OCI-LY7 (cell line): Measurements from ENCODE around the gene DRAM2. TPM values are rescaled to one million over a fixed set of nuclear protein-coding genes. Genes with fewer than 3 reads are reported as not detected.

Experiments used
- BruUV-seq: library from RNA; stranded (reverse); fragments of 400-500 nt; replicated peaks from 2 replicates; lab custom pipeline; 2021; lab: Mats Ljungman, UMichigan
- CTCF ChIA-PET: fragments of 300-600 bp; sonication (Branson Sonifier 250); formaldehyde crosslinking; loops from one replicate; lab custom pipeline; 2022; ENCODE audit warnings: antibody characterized with exemption; ENCODE audit not compliant: unreplicated experiment; lab: Charles Lee
- POLR2A ChIA-PET: fragments of 300-600 bp; sonication (Branson Sonifier 250); formaldehyde crosslinking; loops from one replicate; lab custom pipeline; 2022; ENCODE audit warnings: antibody characterized with exemption; lab: Charles Lee
- DNase-seq: peaks from one replicate; pipeline ENCODE4 v3.0.0-alpha.2; 2015; ENCODE audit warnings: low spot score
- H2AFZ ChIP-seq: fragments of 200-600 bp; sonication (generic), shearing (Covaris generic); 2 replicates; pipeline ENCODE4 v1.6.1; 2014; ENCODE audit warnings: mild to moderate bottlenecking, antibody characterized with exemption, low read length, moderate library complexity
- H3K27ac ChIP-seq: fragments of 200-600 bp; sonication (generic); 2 replicates; pipeline ENCODE4 v1.5.1; 2014; ENCODE audit warnings: mixed run types, low read depth, mild to moderate bottlenecking, moderate library complexity, low read length, inconsistent platforms; ENCODE audit not compliant: poor library complexity, severe bottlenecking
- H3K36me3 ChIP-seq: fragments of 200-600 bp; sonication (generic); 2 replicates; pipeline ENCODE4 v1.6.1; 2014; ENCODE audit warnings: mild to moderate bottlenecking, antibody characterized with exemption, low read length, moderate library complexity, mixed read lengths; ENCODE audit not compliant: insufficient read depth
- H3K4me1 ChIP-seq: fragments of 200-600 bp; sonication (generic); 2 replicates; pipeline ENCODE4 v1.5.1; 2014; ENCODE audit warnings: mild to moderate bottlenecking, low read length; ENCODE audit not compliant: insufficient read depth, poor library complexity, severe bottlenecking
- H3K4me2 ChIP-seq: fragments of 200-600 bp; sonication (generic); 2 replicates; pipeline ENCODE4 v1.6.1; 2014; ENCODE audit warnings: mild to moderate bottlenecking, low read length
- H3K4me3 ChIP-seq: fragments of 200-600 bp; sonication (generic); 2 replicates; pipeline ENCODE4 v1.5.1; 2014; ENCODE audit warnings: mild to moderate bottlenecking, low read depth, low read length; ENCODE audit not compliant: poor library complexity, severe bottlenecking
- H3K79me2 ChIP-seq: fragments of 200-600 bp; sonication (generic); 2 replicates; pipeline ENCODE4 v1.6.1; 2016; ENCODE audit warnings: low read depth, mild to moderate bottlenecking, low read length, moderate library complexity, mixed read lengths; ENCODE audit not compliant: insufficient read depth
- H3K9me2 ChIP-seq: fragments of 200-600 bp; sonication (generic); 2 replicates; pipeline ENCODE4 v1.6.1; 2016; ENCODE audit warnings: mild to moderate bottlenecking, low read length, mixed read lengths; ENCODE audit not compliant: insufficient read depth
- H3K9me3 ChIP-seq: fragments of 200-600 bp; sonication (generic); 2 replicates; pipeline ENCODE4 v1.6.1; 2014; ENCODE audit warnings: mild to moderate bottlenecking, mixed run types, low read length, mixed read lengths
- H4K20me1 ChIP-seq: fragments of 200-600 bp; sonication (generic); 2 replicates; pipeline ENCODE4 v1.6.1; 2014; ENCODE audit warnings: mild to moderate bottlenecking, antibody characterized with exemption, low read length, moderate library complexity, mixed read lengths; ENCODE audit not compliant: insufficient read depth
- CTCF ChIP-seq: fragments of 200-600 bp; sonication (generic); conservative IDR thresholded peaks from 2 replicates; pipeline ENCODE4 v1.5.1; 2014; ENCODE audit warnings: mild to moderate bottlenecking, antibody characterized with exemption, low read length, moderate library complexity, mixed read lengths
- EZH2phosphoT487 ChIP-seq: fragments of 200-600 bp; sonication (generic); IDR thresholded peaks from 2 replicates; pipeline ENCODE4 v1.6.1; 2018; ENCODE audit warnings: low read depth, borderline replicate concordance, mild to moderate bottlenecking, mixed run types, antibody characterized with exemption, low read length, moderate library complexity, mixed read lengths
- intact Hi-C: fragments of 100-400 bp; cut with micrococcal nuclease; formaldehyde crosslinking; loops from one replicate; pipeline ENCODE4 v1.10.0; 2022; ENCODE audit not compliant: unreplicated experiment
- total RNA-seq, 2 experiments: library from RNA; depleted of rRNA in 1 of 2; stranded (reverse); fragments of >200 nt in 1 of 2; shearing (Covaris generic) in 1 of 2; gene quantifications; 2 replicates each; pipeline ENCODE4 v1.2.3, GENCODE V29; 2014 to 2022

The DRAM2 gene
- total RNA-seq, 2 experiments from 2014 or later, result 83.5 to 84.2 TPM

DNA sequence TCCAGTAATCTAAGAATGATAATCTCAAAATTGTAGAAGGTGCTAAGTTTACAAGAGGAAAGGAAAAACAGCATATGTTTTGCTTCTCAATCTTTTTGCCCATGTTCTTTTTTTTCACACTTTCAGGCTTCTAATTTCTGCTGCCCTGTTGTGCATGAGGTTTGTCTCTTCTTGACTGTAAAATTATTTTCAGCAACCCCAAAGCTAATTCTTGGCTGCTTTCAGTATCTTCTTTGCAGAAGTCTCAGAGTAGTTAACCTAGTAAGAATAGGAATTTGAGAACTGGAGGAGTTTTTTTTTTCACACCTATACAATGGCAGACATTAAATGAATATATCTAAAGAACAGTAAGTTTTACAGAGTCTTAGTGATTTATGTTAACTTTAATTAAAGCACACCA lies 34.2 kb upstream of the DRAM2 start:
- Histone ChIP-seq H4K20me1 (no peaks in the 10 kb centered on the region; the same call in 1 of the 2 replicates), H3K79me2 (peaks cover 28% of the 10 kb centered on the region; the same call in 1 of the 2 replicates), H3K9me3 (no peaks in the 10 kb centered on the region), H3K4me3 (no peak overlapping the region), H3K36me3 (peaks cover 97% of the 10 kb centered on the region), H3K4me1 (peaks cover 11% of the 10 kb centered on the region), H3K27ac (no peak overlapping the region), H3K9me2 (no peaks in the 10 kb centered on the region), H3K4me2 (no peak overlapping the region), H2AFZ (no peak overlapping the region)
- TF ChIP-seq CTCF (no peak), EZH2phosphoT487 (no peak)
- no peak for DNase-seq
- ChIA-PET CTCF (no interaction called here), POLR2A (interaction anchor here (1.2 to 1.4 kb wide), 2 partner anchors 9 to 46 kb away, joined by 3 to 4 read pairs; no protein-coding TSS in a partner anchor)
- intact Hi-C loops, result no loop called here
- BruUV-seq, result no TSS peak

- no peak overlapping the region for H3K4me2 ChIP-seq
- H3K4me1 ChIP-seq, result peaks cover 11% of the 10 kb centered on the region
- H3K9me2 ChIP-seq, result no peaks in the 10 kb centered on the region
- TF ChIP-seq EZH2phosphoT487 (no peak), CTCF (no peak)
- no peaks in the 10 kb centered on the region; the same call in 1 of the 2 replicates for H4K20me1 ChIP-seq
- H3K9me3 ChIP-seq, result no peaks in the 10 kb centered on the region; the same call in 1 of the 2 replicates
- H3K36me3 ChIP-seq, result peaks cover 97% of the 10 kb centered on the region
- CTCF ChIA-PET, result no interaction called here
- no peak overlapping the region for H3K27ac ChIP-seq
- no peak overlapping the region for H2AFZ ChIP-seq
- POLR2A ChIA-PET, result no interaction called here
- H3K79me2 ChIP-seq, result peaks cover 29% of the 10 kb centered on the region; the same call in 1 of the 2 replicates
- BruUV-seq, result no TSS peak
- H3K4me3 ChIP-seq, result no peak overlapping the region
- intact Hi-C loops, result no loop called here
- DNase-seq, result no peak
These were observed 32.6 kb upstream of the DRAM2 start for GRCh38 chr1:111172463-111172862.

DNA sequence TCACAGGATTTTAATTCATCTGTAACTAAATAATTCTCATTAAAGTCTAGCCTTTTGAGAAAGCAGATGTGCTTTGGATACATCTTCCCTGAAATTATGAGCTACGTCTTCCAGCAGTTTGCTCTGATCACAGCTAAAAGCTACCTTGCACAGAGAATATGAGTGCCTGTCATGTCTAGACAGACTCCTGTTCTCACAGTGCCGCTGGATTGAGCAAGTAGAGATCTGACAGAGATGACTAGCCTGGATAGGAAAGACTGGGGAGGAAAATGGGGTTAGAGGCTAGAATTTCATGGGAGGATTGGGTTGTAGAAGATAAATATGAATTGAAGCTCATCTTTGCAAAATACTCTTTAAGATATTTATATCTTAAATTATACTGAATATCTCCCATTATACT lies 24.3 kb upstream of the DRAM2 start:
- H3K4me1 ChIP-seq, result peaks cover 10% of the 10 kb centered on the region
- POLR2A ChIA-PET, result interaction anchor here (0.8 to 1.0 kb wide), 2 partner anchors 25 to 29 kb away, joined by 3 read pairs; no protein-coding TSS in a partner anchor
- H3K36me3 ChIP-seq, result peaks cover 93% of the 10 kb centered on the region
- H3K4me2 ChIP-seq, result no peak overlapping the region
- H3K9me2 ChIP-seq, result no peaks in the 10 kb centered on the region
- H3K4me3 ChIP-seq, result no peak overlapping the region
- no peak for DNase-seq
- H3K79me2 ChIP-seq, result peaks cover 68% of the 10 kb centered on the region
- BruUV-seq, result no TSS peak
- H3K27ac ChIP-seq, result no peak overlapping the region
- intact Hi-C loops, result no loop called here
- CTCF ChIA-PET, result no interaction called here
- no peaks in the 10 kb centered on the region for H4K20me1 ChIP-seq
- no peaks in the 10 kb centered on the region; the same call in 1 of the 2 replicates for H3K9me3 ChIP-seq
- no peak overlapping the region for H2AFZ ChIP-seq
- TF ChIP-seq CTCF (no peak), EZH2phosphoT487 (no peak)
